ENCODE data around the gene SHISA5.
A peak's percentile ranks its signal among the peaks of the same experiment; 100 is the strongest.

SHISA5 gene

GRCh38 chr3:48430708-48431101, 73.3 kb downstream of the SHISA5 start:
- Histone ChIP-seq H3K4me3 (replicated peaks; ENCODE audit: insufficient read depth, low read length) (no peak overlapping the region), H3K27ac (replicated peaks) (no peak overlapping the region), H3K27me3 (ENCODE audit: insufficient read depth, poor library complexity, severe bottlenecking) (peaks cover 2% of the 10 kb centered on the region)
- no peak for TF ChIP-seq REST (IDR thresholded peaks at IDR 0.05; ENCODE audit: insufficient replicate concordance, low read depth)
- TF ChIP-seq SPI1 (IDR thresholded peaks at IDR 0.05; ENCODE audit: borderline replicate concordance, low read depth) = no peak
- no peak for TF ChIP-seq GABPA (IDR thresholded peaks at IDR 0.05; ENCODE audit: low read depth)
- DNase-seq (ENCODE audit: low read depth in 1 of 2, low spot score in 1 of 2) = no peak

GRCh38 chr3:48429960-48430707, 73.8 kb downstream of the SHISA5 start, which contains the start of gene PLXNB1:
TSS of gene PLXNB1 (minus strand) at chr3:48430086. CDS start at chr3:48424611, 5,475 bp downstream.
- peaks cover 2% of the 10 kb centered on the region for H3K27me3 ChIP-seq (ENCODE audit: insufficient read depth, poor library complexity, severe bottlenecking)
- TF ChIP-seq REST (IDR thresholded peaks at IDR 0.05; ENCODE audit: insufficient replicate concordance, low read depth) (no peak), GABPA (IDR thresholded peaks at IDR 0.05; ENCODE audit: low read depth) (no peak), SPI1 (IDR thresholded peaks at IDR 0.05; ENCODE audit: borderline replicate concordance, low read depth) (no peak), CTCF (IDR thresholded peaks at IDR 0.05; ENCODE audit: insufficient read depth, low read length) (no peak), POLR2AphosphoS5 (IDR thresholded peaks at IDR 0.05; ENCODE audit: low read depth) (no peak)
- H3K4me3 ChIP-seq (replicated peaks; ENCODE audit: insufficient read depth, low read length) = peak within 1 kb of the TSS; percentile 48
- no peak within 1 kb of the TSS for H3K27ac ChIP-seq (replicated peaks)
- DNase-seq (ENCODE audit: low read depth in 1 of 2, low spot score in 1 of 2) = no peak

- DNase-seq (ENCODE audit: low read depth in 1 of 2, low spot score in 1 of 2) = peak; percentile 16 to 35
- H3K27me3 ChIP-seq (ENCODE audit: insufficient read depth, poor library complexity, severe bottlenecking) = peaks cover 2% of the 10 kb centered on the region
- no peak overlapping the region for H3K27ac ChIP-seq (replicated peaks)
- TF ChIP-seq GABPA (IDR thresholded peaks at IDR 0.05; ENCODE audit: low read depth) = no peak
- TF ChIP-seq SPI1 (IDR thresholded peaks at IDR 0.05; ENCODE audit: borderline replicate concordance, low read depth) = no peak
- TF ChIP-seq REST (IDR thresholded peaks at IDR 0.05; ENCODE audit: insufficient replicate concordance, low read depth) = no peak
- TF ChIP-seq CTCF (IDR thresholded peaks at IDR 0.05; ENCODE audit: insufficient read depth, low read length) = no peak
- TF ChIP-seq POLR2AphosphoS5 (IDR thresholded peaks at IDR 0.05; ENCODE audit: low read depth) = no peak
- H3K4me3 ChIP-seq (replicated peaks; ENCODE audit: insufficient read depth, low read length) = peak overlapping the region; percentile 48
Measured at GRCh38 chr3:48429317-48429959, 74.5 kb downstream of the SHISA5 start.
